Erythroblast (primary cell): ENCODE measurements around the gene C3orf22.

Source experiments
- GATA1 ChIP-seq: IDR thresholded peaks from 2 replicates; pipeline ENCODE4 v1.6.1; 2011; ENCODE audit warnings: low read depth, mild to moderate bottlenecking, control low read depth, low read length, moderate library complexity
- POLR2A ChIP-seq: IDR thresholded peaks from 2 replicates; pipeline ENCODE4 v1.6.1; 2011; ENCODE audit warnings: mild to moderate bottlenecking, low read length

GRCh38 chr3:126521122-126521891 is 37.4 kb downstream of the C3orf22 start:
- TF ChIP-seq POLR2A (no peak), GATA1 (no peak)
